ENCODE data around the gene IL26.

DNA sequence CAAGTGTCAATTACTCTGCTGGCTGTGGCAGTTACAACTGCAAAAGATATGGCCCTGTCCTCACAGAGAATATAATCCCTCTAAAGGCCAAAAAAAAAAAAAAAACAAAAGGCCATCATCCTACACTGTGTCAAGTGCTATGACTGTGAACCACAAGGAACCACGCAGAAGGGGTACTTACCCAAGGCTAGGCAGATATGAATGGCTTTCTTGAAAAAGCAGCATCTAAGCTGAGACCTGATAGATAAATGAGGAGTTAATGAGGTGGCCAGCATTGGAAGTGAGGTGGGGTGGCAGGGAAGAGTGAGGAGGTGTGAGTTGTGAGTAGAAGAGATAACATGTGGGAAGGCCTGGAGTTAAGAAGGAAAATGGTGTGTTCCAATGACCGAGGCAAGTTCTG, 44.2 kb upstream of the IL26 start:
- TF ChIP-seq, protein P1, sequence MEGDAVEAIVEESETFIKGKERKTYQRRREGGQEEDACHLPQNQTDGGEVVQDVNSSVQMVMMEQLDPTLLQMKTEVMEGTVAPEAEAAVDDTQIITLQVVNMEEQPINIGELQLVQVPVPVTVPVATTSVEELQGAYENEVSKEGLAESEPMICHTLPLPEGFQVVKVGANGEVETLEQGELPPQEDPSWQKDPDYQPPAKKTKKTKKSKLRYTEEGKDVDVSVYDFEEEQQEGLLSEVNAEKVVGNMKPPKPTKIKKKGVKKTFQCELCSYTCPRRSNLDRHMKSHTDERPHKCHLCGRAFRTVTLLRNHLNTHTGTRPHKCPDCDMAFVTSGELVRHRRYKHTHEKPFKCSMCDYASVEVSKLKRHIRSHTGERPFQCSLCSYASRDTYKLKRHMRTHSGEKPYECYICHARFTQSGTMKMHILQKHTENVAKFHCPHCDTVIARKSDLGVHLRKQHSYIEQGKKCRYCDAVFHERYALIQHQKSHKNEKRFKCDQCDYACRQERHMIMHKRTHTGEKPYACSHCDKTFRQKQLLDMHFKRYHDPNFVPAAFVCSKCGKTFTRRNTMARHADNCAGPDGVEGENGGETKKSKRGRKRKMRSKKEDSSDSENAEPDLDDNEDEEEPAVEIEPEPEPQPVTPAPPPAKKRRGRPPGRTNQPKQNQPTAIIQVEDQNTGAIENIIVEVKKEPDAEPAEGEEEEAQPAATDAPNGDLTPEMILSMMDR (conservative IDR thresholded peaks at IDR 0.05; ENCODE audit: low read depth, low read length): no peak
- TF ChIP-seq POLR2A (IDR thresholded peaks at IDR 0.05; ENCODE audit: low read depth, low read length) (no peak), RAD21 (IDR thresholded peaks at IDR 0.05; ENCODE audit: low read length) (no peak), ELK1 (IDR thresholded peaks at IDR 0.05; ENCODE audit: borderline replicate concordance, low read depth, low read length) (no peak), MXI1 (IDR thresholded peaks at IDR 0.05; ENCODE audit: borderline replicate concordance, low read depth, low read length) (no peak), BHLHE40 (IDR thresholded peaks at IDR 0.05; ENCODE audit: low read depth, low read length) (no peak), CEBPB (IDR thresholded peaks at IDR 0.05; ENCODE audit: low read depth, low read length) (no peak), SMC3 (IDR thresholded peaks at IDR 0.05; ENCODE audit: low read depth, low read length) (no peak), RFX5 (IDR thresholded peaks at IDR 0.05; ENCODE audit: low read depth, low read length) (no peak), NFE2L2 (IDR thresholded peaks at IDR 0.05; ENCODE audit: low read depth, low read length) (no peak)
- TF ChIP-seq, protein P2, sequence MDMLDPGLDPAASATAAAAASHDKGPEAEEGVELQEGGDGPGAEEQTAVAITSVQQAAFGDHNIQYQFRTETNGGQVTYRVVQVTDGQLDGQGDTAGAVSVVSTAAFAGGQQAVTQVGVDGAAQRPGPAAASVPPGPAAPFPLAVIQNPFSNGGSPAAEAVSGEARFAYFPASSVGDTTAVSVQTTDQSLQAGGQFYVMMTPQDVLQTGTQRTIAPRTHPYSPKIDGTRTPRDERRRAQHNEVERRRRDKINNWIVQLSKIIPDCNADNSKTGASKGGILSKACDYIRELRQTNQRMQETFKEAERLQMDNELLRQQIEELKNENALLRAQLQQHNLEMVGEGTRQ (IDR thresholded peaks at IDR 0.05; ENCODE audit: low read depth, low read length): no peak
